ENCODE measurements around the gene EHMT2. TPM values are rescaled to one million over a fixed set of nuclear protein-coding genes. Genes with fewer than 3 reads are reported as not detected.
"Not testable (repeated sequence)": the region's sequence is repeated elsewhere in the genome, so short reads cannot be mapped to it uniquely, and the experiment has no call there.

EHMT2 gene
- total RNA-seq, 4 donors from 2014 or later, result 13.8 to 72.4 (median 66.2) TPM

DNA sequence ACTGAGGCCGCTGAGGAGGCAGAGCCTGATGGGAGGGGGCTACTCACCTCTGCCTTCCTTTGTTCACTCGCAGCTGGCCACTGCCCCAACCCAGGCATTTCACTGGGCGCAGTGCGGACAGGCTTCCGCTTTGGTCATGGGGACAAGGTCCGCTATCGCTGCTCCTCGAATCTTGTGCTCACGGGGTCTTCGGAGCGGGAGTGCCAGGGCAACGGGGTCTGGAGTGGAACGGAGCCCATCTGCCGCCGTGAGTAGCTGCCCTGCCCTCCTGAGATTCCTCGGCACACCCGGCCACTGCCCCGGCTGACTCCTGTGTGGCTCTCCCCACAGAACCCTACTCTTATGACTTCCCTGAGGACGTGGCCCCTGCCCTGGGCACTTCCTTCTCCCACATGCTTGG lies 36.0 kb upstream of the EHMT2 start:
- Histone ChIP-seq H3K4me1 (no peaks in the 10 kb centered on the region), H3K36me3 (no peaks in the 10 kb centered on the region), H3K27me3 (no peaks in the 10 kb centered on the region), H3K9me3 (no peaks in the 10 kb centered on the region), H3K4me3 (no peak overlapping the region), H3K27ac (no peak overlapping the region)
- intact Hi-C loops (cut with DNase I; ENCODE audit: low total_unique reads), result no loop called here
- DNase-seq, result no peak
- TF ChIP-seq, protein P1, sequence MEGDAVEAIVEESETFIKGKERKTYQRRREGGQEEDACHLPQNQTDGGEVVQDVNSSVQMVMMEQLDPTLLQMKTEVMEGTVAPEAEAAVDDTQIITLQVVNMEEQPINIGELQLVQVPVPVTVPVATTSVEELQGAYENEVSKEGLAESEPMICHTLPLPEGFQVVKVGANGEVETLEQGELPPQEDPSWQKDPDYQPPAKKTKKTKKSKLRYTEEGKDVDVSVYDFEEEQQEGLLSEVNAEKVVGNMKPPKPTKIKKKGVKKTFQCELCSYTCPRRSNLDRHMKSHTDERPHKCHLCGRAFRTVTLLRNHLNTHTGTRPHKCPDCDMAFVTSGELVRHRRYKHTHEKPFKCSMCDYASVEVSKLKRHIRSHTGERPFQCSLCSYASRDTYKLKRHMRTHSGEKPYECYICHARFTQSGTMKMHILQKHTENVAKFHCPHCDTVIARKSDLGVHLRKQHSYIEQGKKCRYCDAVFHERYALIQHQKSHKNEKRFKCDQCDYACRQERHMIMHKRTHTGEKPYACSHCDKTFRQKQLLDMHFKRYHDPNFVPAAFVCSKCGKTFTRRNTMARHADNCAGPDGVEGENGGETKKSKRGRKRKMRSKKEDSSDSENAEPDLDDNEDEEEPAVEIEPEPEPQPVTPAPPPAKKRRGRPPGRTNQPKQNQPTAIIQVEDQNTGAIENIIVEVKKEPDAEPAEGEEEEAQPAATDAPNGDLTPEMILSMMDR (IDR thresholded peaks at IDR 0.05), result no peak

DNA sequence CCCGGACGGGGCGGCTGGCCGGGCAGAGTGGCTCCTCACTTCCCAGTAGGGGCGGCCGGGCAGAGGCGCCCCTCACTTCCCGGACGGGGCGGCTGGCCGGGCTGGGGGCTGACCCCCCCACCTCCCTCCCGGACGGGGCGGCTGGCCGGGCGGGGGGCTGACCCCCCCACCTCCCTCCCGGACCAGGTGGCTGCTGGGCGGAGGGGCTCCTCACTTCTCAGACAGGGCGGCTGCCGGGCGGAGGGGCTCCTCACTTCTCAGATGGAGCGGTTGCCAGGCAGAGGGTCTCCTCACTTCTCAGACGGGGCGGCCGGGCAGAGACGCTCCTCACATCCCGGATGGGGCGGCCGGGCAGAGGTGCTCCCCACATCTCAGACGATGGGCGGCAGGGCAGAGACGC lies 34.6 kb upstream of the EHMT2 start:
- H3K27me3 ChIP-seq; H3K36me3 ChIP-seq; H3K9me3 ChIP-seq; H3K4me3 ChIP-seq; DNase-seq; H3K4me1 ChIP-seq; H3K27ac ChIP-seq; intact Hi-C loops (cut with DNase I; ENCODE audit: low total_unique reads): not testable (repeated sequence)

DNA sequence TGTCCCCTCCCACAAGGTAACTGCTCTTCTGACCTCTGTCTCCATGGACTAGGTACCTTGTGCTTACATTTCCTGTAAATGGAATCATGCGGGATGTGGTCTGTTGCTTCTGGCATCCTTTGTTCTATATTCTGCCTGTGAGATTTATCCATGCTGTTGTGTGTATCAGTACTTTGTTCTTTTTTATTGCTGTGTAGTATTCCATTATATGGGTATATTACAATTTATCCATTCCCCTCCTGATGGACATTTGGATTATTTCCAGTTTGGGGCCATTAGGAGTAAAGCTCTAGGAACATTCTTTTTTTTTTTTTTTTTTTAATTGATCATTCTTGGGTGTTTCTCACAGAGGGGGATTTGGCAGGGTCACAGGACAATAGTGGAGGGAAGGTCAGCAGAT lies 33.5 kb upstream of the EHMT2 start:
- no peak overlapping the region for H3K27ac ChIP-seq
- intact Hi-C loops (cut with DNase I; ENCODE audit: low total_unique reads), result no loop called here
- no peak overlapping the region for H3K4me3 ChIP-seq
- no peak for DNase-seq
- no peaks in the 10 kb centered on the region for H3K36me3 ChIP-seq
- no peaks in the 10 kb centered on the region for H3K4me1 ChIP-seq
- H3K9me3 ChIP-seq, result no peaks in the 10 kb centered on the region
- TF ChIP-seq, protein P1 (IDR thresholded peaks at IDR 0.05), result no peak
- TF ChIP-seq POLR2A (IDR thresholded peaks at IDR 0.05), result no peak
- no peaks in the 10 kb centered on the region for H3K27me3 ChIP-seq

DNA sequence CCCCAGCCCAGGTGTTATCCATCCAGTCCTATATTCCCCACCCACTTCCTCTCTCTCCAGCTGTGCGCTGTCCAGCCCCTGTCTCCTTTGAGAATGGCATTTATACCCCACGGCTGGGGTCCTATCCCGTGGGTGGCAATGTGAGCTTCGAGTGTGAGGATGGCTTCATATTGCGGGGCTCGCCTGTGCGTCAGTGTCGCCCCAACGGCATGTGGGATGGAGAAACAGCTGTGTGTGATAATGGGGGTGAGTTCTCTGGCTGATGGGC lies 31.1 kb upstream of the EHMT2 start:
- intact Hi-C loops (cut with DNase I; ENCODE audit: low total_unique reads), result no loop called here
- Histone ChIP-seq H3K4me1 (no peaks in the 10 kb centered on the region), H3K36me3 (no peaks in the 10 kb centered on the region), H3K4me3 (no peak overlapping the region), H3K9me3 (no peaks in the 10 kb centered on the region), H3K27me3 (no peaks in the 10 kb centered on the region), H3K27ac (no peak overlapping the region)
- TF ChIP-seq, protein P1 (IDR thresholded peaks at IDR 0.05), result no peak
- no peak for TF ChIP-seq POLR2A (IDR thresholded peaks at IDR 0.05)
- DNase-seq, result no peak

DNA sequence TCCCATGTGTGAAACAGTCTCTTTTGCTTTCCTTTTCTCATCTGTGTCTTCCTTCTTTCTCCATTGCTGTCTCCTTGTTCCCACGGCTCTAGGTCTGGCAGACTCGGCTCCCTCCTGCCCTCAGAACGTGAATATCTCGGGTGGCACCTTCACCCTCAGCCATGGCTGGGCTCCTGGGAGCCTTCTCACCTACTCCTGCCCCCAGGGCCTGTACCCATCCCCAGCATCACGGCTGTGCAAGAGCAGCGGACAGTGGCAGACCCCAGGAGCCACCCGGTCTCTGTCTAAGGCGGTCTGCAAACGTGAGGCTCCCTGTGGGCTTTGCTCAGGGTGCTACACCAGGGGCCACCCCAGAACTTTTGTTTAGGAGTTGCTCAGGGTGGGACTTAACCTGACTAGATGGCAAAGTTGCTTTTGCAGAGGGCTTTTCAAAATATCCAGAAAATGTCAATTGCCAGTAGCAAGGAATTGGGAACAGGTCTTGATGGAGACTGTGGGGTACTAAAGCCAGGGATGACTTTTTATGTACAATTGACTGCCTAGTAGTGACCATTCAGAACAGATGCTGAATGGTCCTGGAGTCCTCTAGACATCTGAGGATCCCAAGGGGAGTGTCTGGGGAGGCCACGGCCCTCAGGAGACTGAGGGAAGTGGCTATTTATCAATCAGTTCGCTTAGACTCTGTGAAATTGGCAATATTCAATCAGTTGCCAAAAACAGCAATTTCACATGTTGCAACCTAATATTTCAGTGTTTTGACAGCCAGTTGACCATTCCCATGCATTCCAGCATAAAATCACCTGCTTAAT lies 30.6 kb upstream of the EHMT2 start:
- intact Hi-C loops (cut with DNase I; ENCODE audit: low total_unique reads), result no loop called here
- Histone ChIP-seq H3K27me3 (no peaks in the 10 kb centered on the region), H3K36me3 (no peaks in the 10 kb centered on the region), H3K4me3 (no peak overlapping the region), H3K4me1 (no peaks in the 10 kb centered on the region), H3K9me3 (no peaks in the 10 kb centered on the region), H3K27ac (peak overlapping the region in 1 of 2 donors; percentile 37)
- TF ChIP-seq POLR2A (IDR thresholded peaks at IDR 0.05), result no peak
- TF ChIP-seq, protein P1 (IDR thresholded peaks at IDR 0.05), result no peak
- no peak for DNase-seq
